ENCODE data around the gene BRAT1. TPM values are rescaled to one million over a fixed set of nuclear protein-coding genes. Genes with fewer than 3 reads are reported as not detected.

Gene BRAT1
- total RNA-seq, 1 donor from 2014 or later: 24.1 TPM

- Histone ChIP-seq H3K9me3 (no peaks in the 10 kb centered on the region), H3K27me3 (no peaks in the 10 kb centered on the region), H3K27ac (no peak overlapping the region), H3K36me3 (no peaks in the 10 kb centered on the region), H3K4me1 (peaks cover 32% of the 10 kb centered on the region), H3K4me3 (no peak overlapping the region)
- intact Hi-C loops (cut with DNase I): no loop called here
- DNase-seq (no peak), ATAC-seq (no peak)
- no peak for TF ChIP-seq CTCF (IDR thresholded peaks at IDR 0.05)
These were observed 39.1 kb downstream of the BRAT1 start for GRCh38 chr7:2516194-2516555.

- no peaks in the 10 kb centered on the region for H3K27me3 ChIP-seq
- H3K4me1 ChIP-seq: peaks cover 38% of the 10 kb centered on the region
- no peaks in the 10 kb centered on the region for H3K36me3 ChIP-seq
- no peak overlapping the region for H3K4me3 ChIP-seq
- intact Hi-C loops (cut with DNase I): no loop called here
- no peak for TF ChIP-seq CTCF (IDR thresholded peaks at IDR 0.05)
- no peak for ATAC-seq
- H3K9me3 ChIP-seq: no peaks in the 10 kb centered on the region
- no peak for DNase-seq
- H3K27ac ChIP-seq: no peak overlapping the region
These were observed 39.7 kb downstream of the BRAT1 start for GRCh38 chr7:2515424-2516193.

- no peaks in the 10 kb centered on the region for H3K9me3 ChIP-seq
- no peak overlapping the region for H3K4me3 ChIP-seq
- no peaks in the 10 kb centered on the region for H3K36me3 ChIP-seq
- DNase-seq (no peak), ATAC-seq (no peak)
- no peaks in the 10 kb centered on the region for H3K27me3 ChIP-seq
- H3K4me1 ChIP-seq: peaks cover 41% of the 10 kb centered on the region
- intact Hi-C loops (cut with DNase I): no loop called here
- no peak for TF ChIP-seq CTCF (IDR thresholded peaks at IDR 0.05)
- no peak overlapping the region for H3K27ac ChIP-seq
These were observed 40.6 kb downstream of the BRAT1 start for GRCh38 chr7:2514473-2515423.

- no peak for DNase-seq
- TF ChIP-seq CTCF (IDR thresholded peaks at IDR 0.05): no peak
- no peak for ATAC-seq
- no peaks in the 10 kb centered on the region for H3K27me3 ChIP-seq
- H3K36me3 ChIP-seq: no peaks in the 10 kb centered on the region
- no peak overlapping the region for H3K27ac ChIP-seq
- H3K4me1 ChIP-seq: peaks cover 46% of the 10 kb centered on the region
- no peaks in the 10 kb centered on the region for H3K9me3 ChIP-seq
- H3K4me3 ChIP-seq: no peak overlapping the region
- intact Hi-C loops (cut with DNase I): no loop called here
These were observed 41.6 kb downstream of the BRAT1 start for GRCh38 chr7:2513702-2514101.

- no peaks in the 10 kb centered on the region for H3K27me3 ChIP-seq
- H3K9me3 ChIP-seq: no peaks in the 10 kb centered on the region
- no peak overlapping the region for H3K27ac ChIP-seq
- H3K36me3 ChIP-seq: no peaks in the 10 kb centered on the region
- intact Hi-C loops (cut with DNase I): no loop called here
- TF ChIP-seq CTCF (IDR thresholded peaks at IDR 0.05): no peak
- H3K4me3 ChIP-seq: no peak overlapping the region
- H3K4me1 ChIP-seq: peaks cover 48% of the 10 kb centered on the region
- no peak for DNase-seq
- ATAC-seq: no peak
These were observed 42.6 kb downstream of the BRAT1 start for GRCh38 chr7:2512713-2513112.

Measured in upper lobe of right lung (tissue), 1 donor.